ENCODE results near the gene NEXN.

GRCh38 chr1:77859248-77859647, 29.2 kb upstream of the NEXN start:
- TF ChIP-seq CTCF (IDR thresholded peaks at IDR 0.05), result no peak
- TF ChIP-seq POLR2A (IDR thresholded peaks at IDR 0.05), result no peak

All from Peyer's patch (tissue), 4 donors.